NCI-H774 (cell line): ENCODE measurements around the gene CCDC127.
"Not testable (repeated sequence)": the region's sequence is repeated elsewhere in the genome, so short reads cannot be mapped to it uniquely, and the experiment has no call there.

Source experiments
- DNase-seq: peaks from one replicate; lab custom pipeline; 2025; lab: John Stamatoyannopoulos, UW

The CCDC127 gene

DNA sequence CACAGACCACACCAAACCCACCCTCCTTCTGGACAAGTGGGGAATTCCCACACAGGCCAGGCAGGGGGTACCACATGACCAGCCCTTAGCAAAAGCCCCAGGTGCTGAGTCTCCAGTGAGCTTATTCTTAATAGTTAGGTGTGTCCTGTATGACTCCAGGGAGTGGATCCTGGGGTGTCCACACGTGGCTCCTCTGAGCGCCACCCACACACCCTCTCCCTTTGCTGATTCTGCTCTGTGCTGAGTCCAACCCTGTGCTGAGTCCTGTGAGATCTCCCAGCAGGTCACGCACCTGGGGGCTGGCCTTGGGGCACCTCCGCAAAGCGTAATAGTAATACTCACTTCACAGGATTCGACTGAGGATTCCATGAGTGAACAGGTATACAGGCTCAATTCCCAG lies 14.0 kb downstream of the CCDC127 start:
- no peak for DNase-seq

DNA sequence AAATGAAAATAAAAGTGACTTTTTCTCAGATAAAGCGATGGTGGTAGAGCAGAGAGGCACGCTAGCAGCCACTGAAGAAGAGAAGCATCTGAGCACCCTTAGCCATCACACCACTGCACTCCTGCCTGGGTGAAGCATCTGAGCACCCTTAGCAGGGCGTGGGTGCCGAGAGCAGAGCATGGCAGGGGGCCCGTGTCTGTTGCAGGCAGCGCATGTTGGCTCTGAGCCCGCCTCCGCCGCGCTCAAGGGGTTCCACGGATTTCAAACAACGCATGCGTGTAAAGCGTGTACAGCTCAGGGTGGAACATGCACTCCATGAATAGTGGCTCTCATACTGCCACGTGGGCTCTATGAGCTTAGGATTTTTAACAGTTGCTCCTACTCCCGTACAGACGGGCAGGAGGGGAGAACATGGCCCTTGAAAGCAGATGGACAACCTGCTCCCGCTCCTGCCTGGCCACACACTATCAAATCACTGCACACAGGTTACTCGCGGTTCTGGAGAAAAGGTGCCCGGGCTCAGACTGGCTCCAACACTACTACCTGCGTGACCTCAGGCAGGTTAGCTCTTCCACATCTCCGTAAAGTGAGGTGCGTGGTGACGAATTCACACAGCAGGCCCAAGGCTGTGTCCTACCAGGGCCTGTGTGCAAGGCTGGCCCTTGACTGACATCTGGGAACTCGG lies 14.6 kb downstream of the CCDC127 start:
- no peak for DNase-seq

DNA sequence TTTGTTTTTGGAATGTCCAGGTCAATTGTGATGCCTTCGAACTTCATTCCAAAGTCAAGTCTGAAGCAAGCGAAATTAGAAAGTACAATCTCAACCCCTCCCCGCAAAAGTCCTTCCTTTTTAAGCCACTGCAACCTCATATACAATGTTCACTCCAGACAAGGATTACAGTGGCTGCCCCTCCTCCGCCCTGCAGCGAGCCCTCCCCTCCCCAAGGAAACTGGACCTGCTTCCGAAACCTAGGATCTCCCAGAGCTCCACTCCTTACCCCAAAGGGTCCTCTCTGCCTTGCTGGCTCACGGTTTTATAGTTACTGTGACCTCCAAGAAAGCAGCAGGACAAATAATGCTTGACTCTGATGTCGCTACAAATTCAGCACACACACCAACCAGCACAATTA lies 16.3 kb downstream of the CCDC127 start:
- no peak for DNase-seq

DNA sequence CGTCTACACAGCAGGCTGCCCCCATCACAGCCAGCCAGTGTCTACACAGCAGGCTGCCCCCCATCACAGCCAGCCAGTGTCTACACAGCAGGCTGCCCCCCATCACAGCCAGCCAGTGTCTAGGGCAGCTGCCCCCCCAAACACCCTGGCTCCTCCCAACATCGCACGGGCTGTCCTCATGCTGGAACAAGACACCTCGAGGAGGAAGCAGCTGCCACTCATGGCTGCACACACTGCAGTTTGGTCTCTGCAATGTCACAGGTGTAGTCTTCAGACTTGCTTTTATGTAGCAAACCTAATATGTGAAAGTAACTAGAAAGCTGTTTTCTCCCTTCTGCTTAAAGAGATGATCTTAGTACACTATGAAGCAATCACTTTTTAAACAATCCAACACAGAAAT lies 17.0 kb downstream of the CCDC127 start:
- DNase-seq, result no peak

DNA sequence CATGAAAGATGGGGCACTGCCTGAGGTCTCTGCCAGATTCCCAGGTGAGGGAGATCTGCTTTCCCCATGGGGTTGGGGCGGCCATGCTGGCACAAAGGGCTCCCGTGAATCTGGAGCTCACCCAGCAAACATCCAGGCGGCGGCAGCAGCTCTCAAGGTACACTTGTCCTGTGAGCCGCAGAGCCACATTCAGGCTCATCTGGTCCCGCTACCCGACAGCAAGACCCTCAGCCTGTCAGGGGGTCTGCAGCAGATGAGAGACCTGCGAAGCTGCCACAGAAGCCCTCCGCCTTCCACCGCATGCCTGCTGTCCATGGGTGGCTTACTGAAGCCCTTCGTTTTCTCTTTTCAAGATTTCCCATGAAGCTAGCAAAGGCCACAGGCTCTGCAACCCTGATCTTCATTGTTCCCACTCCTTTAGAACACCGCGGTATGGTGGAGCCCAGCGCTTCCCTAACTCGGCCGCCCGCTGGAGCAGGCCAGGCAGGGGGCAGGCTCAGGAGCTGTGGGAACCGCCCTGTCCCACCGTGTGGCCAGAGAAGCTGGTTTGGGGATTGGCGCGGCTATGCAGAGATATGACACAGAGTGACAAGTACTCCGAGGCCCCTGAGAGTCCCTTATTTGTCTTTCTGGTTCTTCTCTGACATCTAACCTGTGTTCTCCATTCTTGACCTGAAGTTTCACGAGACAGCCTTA lies 17.9 kb downstream of the CCDC127 start:
- no peak for DNase-seq

DNA sequence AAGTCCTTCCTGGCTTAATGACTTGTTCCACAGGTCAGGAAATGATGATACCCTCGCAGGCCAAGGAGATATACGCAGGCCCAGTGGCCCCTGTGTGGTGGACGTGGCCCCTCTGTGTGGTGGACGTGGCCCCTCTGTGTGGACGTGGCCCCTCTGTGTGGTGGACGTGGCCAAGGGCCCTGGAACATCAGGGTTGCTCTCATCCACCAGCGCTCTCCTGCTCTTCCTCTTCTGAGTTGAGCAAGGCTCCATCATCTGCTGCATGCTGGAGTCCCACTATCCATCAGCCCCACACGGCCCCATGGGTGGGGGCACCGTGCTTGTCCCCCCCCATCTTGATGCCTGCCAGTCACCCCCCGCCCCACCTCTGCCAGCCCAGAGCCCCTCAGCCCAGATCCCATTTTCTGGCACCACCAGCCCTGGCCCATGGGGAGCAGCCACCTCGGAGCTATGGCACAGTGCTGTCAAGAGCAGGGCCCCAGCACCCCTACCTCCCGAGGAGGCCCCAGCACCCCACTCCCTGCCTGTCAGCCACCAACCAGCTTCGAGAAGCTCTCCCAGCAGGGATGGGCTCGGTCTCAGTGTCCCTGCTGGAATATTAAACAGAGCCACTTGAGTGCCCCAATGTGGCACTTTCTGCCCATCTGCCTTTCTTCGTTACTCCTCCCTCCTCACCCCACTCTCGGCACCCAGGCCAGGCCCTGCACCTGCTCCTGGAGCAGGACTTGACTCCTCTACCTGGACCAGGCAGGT lies 18.6 kb downstream of the CCDC127 start:
- DNase-seq, result no peak

DNA sequence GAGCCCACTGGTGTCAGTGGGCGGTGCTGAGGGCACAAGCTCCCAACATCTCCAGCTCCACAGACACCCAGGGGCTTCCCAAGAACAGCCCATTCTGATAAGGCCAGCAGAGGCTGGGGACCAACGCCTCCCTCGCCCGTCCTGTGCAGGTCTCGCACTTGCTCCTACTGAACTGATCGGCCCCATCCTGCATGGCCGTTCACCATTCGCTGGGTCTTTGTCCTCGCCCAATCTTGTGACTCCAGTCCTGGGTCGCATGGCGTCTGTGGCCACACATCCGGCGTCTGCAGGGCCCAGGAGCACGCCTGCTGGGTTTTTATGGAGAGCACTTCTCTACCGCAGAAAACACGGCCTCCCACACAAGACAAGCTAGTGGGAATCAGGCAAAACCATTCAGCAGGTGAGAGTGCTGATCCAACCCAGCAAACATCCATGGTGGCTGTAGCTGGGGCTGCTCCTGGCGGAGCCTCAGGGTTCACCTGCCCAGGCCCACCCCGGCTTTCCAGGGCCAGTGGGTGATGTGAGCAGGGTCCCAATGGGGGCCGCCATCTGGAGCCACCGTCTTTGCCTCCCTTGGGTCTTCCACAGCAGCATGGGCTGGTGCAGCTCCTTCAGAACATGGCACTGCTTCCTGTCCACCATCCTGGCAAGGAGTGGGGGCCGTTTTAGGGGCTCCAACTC lies 19.3 kb downstream of the CCDC127 start:
- no peak for DNase-seq

DNA sequence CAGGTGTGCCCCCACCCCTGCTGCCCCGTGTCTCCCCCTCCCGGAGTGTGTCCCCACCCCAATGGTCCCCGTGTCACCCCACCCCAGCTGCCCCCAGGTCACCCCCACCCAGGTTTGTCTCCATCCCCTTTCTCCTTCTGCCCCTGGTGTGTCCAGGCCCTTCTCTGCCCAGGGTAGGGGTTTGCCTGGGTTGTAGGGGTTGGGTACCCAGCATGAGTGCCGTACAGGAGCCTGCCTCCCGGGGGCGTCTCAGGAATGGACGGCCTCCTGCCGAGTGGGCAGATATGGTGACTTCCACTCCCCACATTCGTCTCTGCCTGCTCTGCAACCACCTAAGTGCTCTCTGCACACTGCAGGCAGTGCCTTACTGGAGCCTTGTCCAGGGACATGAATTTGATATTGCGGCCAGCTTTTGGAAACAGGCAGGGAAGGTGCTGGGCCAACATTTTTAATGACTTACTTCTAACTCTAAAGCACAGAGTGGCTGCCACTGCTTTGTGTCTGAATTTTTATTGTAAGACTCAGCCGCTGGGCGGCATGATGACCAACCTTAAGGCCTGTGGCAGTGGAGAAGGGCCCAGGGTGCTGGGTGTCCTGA lies 20.0 kb downstream of the CCDC127 start:
- DNase-seq, result no peak

DNA sequence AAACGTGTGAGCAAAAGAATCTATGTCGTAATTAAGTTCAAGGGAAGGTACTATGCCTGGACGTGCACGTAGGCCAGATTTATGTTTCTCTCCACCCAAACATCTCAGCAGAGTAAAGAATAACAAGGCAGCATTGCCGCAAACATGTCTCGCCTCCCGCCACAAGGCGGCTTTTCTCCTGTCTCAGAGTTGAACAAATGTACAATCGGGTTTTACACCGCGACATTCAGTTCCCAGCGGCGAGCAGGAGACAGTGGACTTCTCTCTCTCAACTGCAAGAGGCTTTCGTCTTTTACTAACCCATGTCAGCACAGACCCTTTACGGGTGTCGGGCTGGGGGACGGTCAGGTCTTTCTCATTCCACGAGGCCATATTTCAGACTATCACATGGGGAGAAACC lies 20.9 kb downstream of the CCDC127 start:
- not testable (repeated sequence) for DNase-seq

DNA sequence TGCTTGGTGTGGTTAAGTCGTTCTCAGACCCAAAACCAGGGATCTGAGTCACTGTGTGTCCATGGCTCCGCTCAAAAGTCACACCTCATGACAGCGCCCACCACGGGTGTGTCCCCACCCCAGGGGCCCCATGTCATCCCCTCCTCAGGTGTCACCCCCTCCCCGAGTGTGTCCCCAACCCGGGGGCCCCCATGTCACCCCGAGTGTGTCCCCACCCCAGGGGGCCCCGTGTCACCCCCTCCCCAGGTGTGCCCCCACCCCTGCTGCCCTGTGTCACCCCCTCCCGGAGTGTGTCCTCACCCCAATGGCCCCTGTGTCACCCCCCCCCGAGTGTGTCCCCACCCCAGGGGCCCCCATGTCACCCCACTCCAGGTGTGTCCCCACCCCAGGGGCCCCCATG lies 21.6 kb downstream of the CCDC127 start:
- DNase-seq, result no peak

DNA sequence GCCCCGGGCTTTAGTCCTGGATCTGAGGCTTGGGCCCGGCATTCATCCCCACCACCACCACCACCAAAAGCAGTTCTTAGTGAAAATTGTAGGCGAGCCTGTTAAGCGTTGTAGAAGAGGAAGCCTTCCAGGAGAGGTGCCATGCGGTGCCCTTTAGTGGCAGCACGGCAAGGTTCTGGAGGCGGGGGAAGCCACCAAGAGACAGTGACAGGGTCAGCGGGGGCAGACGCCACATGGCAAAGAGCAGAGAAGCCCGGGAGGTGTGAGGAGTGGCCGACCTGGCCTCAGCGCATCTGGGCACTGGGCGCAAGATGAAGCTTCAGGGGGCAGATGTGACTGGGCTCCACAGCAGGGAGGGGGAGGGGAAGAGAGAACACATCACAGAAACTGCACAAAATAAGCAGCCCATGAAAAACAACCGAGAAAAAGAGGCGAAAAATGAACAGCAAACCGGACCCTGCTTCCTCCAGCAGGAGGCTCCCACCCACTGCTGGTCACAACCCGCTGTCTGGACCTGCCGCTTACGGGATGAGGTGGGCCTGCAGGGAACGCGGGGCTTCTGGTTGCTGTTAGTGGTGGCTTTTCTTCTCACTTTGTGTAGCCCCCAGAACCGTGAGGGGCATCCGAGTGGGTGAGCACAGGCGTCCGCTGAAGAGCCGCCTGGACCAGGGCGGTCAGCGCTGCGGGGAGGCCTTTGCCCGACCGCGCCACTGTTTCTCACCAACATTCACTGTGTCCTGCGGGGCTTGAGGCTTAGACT lies 22.4 kb downstream of the CCDC127 start:
- DNase-seq, result no peak

DNA sequence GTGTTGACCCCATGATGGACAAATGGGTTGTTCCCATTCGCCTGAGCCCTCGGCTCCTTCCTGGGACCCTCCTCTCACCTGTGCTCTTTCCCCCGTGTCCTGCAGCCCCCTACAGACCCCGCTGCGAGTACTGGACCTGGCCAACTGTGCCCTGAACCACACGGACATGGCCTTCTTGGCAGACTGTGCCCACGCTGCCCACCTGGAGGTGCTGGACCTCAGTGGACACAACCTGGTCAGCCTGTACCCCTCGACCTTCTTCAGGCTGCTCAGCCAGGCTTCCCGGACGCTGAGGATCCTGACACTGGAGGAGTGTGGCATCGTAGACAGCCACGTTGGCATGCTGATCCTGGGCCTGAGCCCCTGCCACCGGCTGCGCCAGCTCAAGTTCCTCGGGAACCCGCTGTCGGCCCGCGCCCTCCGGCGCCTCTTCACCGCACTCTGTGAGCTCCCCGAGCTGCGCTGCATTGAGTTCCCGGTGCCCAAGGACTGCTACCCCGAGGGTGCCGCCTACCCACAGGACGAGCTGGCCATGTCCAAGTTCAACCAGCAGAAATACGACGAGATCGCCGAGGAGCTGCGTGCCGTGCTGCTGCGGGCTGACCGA lies 23.2 kb downstream of the CCDC127 start:
- DNase-seq, result no peak

DNA sequence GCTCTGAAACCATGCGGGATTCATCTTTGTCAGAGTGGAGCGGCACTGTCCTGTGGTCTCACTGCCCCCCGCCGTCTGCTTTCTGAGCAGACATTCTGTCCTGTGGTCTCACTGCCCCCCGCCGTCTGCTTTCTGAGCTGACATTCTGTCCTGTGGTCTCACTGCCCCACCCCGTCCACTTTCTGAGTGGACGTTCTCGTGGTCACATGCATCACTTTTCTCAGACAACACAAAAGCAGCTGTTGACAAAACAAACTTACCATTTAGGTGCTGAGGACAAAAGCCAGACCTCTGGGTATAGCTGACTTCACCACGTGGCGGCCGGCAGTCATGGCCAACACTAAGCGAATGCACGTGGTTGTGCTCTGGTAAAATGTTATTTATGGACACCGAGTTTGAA lies 23.9 kb downstream of the CCDC127 start:
- no peak for DNase-seq

DNA sequence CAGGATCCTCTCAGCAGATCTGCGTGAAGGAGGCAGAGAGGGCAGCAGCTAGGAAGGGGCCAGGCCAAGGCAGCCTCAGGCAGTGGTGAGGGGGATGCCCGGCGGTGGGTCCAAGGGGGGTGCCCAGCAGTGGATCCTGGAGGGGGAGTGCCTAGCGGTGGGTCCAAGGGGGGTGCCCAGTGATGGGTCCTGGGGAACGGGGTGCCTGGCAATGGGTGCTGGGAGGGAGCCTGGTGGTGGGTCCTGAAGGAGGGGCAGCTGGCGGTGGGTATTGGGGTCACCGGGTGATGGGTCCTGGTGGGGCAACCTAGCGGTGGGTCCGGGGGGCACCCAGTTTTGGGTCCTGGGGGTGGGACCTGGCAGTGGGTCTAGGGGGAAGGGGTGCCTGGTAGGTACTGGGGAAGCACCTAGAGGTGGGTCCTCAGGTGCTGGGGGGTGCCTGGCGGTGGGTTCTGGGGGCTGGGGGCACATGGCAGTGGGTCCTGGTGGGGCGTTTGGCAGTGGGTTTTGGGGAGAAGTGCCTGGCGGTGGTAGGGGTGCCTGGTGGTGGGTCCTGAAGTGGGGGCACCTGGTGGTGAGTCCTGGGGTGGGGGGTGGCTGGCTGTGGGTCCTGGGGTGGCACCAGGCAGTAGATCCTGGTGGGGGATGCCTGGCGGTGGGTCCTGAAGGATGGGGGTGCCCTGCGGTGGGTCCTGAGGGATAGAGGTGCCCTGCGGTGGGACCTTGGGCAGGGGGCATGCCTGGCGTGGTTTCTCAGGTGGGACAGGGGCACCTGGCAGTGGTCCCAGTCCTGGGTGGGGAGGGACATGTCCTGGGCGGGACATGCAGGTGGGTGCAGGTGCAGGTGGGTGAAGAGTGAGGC lies 24.8 kb downstream of the CCDC127 start:
- DNase-seq, result no peak

DNA sequence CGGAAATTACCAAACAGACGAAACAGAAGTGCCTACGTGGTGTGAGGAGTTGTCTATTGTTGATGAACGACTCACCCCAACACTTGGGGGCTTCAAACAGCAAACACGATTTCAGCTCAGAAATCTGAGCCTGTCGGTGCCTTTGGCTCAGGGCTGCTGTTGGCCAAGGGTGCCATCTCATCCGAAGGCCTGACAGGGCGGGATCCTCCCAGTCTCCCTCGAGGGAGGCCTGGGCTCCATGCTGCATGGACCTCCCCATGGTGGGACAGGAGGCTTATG lies 25.3 kb downstream of the CCDC127 start:
- DNase-seq, result no peak

DNA sequence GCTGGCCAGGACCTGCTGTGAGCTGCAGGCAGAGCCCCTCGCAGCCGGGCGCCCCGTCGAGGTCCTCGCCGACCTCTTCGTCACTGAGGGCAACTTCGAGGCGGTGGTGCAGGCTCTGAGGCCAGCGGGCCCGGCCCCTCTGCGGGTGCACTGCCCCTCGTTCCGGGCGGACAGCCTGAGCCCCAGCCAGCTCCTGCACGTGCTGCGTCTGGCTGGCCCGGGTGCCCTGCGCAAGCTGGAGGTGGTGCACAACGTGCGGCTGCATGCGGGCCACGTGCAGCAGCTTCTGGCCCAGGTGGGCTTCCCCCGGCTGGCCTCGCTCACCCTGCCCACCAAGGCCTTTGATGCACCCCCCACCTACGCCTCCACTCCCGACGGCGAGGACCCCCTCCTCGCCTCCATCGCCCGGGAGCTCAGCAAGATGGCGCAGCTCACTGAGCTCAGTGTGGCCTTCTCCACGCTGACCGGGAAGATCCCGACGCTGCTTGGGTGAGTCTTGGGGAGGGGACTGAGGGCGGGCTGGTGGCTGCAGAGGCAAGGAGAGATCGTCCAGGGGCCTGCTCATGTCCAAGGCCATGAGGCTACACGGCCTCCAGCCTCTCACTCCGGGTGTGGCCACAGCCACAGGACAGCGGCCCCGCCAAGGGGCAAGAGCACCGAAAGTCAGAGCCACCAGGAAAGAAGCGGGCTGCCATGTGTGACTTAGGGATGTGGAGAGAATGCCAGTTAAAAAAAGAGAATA lies 25.8 kb downstream of the CCDC127 start:
- DNase-seq, result no peak

DNA sequence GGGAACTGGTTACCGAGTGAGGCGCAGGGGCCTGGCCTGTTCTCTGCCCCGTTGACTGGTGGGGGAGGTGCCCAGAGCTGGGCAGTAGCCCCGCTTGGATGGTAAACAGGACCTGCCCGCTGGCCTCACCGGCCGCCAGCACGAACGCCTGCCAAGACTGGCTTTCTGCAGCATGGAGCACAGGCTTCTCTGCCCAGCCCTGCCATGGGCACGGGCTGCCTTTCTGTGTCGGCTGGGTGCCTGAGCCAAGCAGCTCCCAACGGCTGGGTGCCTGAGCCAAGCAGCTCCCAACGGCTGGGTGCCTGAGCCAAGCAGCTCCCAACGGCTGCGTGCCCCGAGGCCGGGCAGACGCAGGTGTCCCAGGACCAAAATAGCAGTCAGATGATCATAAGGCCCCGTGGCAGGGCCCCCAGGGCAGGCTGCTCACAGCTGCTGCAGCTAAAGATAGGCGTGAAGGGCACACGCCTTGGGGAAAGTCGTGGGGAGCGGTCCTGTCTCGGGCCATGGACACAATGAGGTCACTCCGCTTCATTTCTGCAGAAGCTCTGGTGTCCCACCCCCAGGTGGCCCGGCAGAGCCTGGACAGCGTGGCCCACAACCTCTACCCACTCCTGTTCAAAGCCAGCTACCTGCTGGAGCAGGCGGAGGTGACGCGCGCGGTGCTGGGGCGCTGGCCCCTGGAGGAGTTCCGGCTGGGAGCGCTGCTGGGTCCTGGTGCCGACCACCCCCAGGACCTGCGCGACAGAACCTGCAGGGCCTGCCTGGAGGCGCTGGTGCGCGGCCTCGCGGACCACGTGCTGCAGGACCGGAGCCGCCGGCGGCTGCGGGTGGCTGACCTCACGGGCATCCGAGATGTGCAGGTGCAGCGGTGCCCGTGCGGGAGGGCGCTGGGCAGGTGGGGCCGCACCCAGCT lies 26.7 kb downstream of the CCDC127 start, which contains the start of gene LRRC14B:
Gene LRRC14B (plus strand): TSS at position 460 of the 913 bp plus-strand sequence. CDS start 44 bp downstream, at position 504.
- DNase-seq, result peak; percentile 62

DNA sequence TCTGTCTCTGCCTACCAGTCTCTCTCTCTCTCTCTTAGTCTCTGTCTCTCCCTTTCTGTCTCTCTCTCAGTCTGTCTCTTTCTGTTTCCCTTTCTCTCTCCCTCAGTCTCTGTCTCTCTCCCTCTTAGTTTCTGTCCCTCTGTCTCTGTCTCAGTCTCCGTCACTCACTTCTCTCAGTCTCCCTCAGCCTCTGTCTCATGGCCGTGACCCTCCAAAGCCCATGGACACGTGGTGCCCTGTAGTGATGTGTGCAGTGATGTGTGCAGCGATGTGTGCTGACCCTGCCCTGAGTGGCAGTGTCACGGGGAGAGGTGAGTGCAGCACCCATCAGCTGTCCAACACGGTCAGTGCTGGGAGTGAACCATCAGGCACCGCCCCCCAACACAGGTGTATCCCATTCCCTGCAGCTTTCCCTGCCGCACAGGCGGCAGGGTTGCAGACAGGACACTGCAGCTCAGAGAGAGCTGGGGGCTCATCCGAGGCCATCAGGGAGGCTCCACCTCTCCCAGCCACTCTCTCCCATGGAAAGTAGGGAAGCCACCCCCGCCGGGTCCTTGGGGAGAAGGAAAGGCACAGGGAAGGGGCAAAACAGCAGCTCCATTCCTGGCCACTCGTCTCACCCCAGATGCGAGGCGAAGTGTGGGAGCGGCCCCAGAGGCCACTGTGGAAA lies 27.5 kb downstream of the CCDC127 start:
- DNase-seq, result peak; percentile 7
